ENCODE measurements around the gene MAPK1.
A peak's percentile ranks its signal among the peaks of the same experiment; 100 is the strongest.

MAPK1 gene

GRCh38 chr22:21840236-21840823 is 27.1 kb downstream of the MAPK1 start (continued):
- TF ChIP-seq ZNF518A (tag by site-specific recombination; conservative IDR thresholded peaks at IDR 0.05; ENCODE audit: low read depth), result no peak

GRCh38 chr22:21839765-21840140 is 27.7 kb downstream of the MAPK1 start:
- no peak overlapping the region for H3K4me3 ChIP-seq (ENCODE audit: low read depth, low read length)
- peaks cover 13% of the 10 kb centered on the region for H3K4me1 ChIP-seq (ENCODE audit: control insufficient read depth, insufficient read depth, low read length)
- POLR2A ChIA-PET, result no interaction called here
- no peaks in the 10 kb centered on the region for H3K36me3 ChIP-seq (ENCODE audit: control insufficient read depth in 2 of 2, insufficient read depth in 1 of 2, low read length in 2 of 2)
- CTCF ChIA-PET, result interaction anchor here (1.6 kb wide), 1 partner anchor 9 kb away, joined by 4 read pairs; no protein-coding TSS in a partner anchor
- no peak overlapping the region for H3K27ac ChIP-seq (ENCODE audit: extremely low read depth, low read depth, low read length)
- H3K9me3 ChIP-seq (ENCODE audit: control insufficient read depth, insufficient read depth, low read depth, low read length), result no peaks in the 10 kb centered on the region
- TF ChIP-seq ZSCAN5A (tag by site-specific recombination; IDR thresholded peaks at IDR 0.05), result no peak
- no peak for TF ChIP-seq ZNF610 (tag by site-specific recombination; IDR thresholded peaks at IDR 0.05; ENCODE audit: borderline replicate concordance)
- no peak for TF ChIP-seq GLI4 (tag by site-specific recombination; IDR thresholded peaks at IDR 0.05)
- TF ChIP-seq ZNF140 (tag by site-specific recombination; IDR thresholded peaks at IDR 0.05), result no peak
- no peak for TF ChIP-seq ZNF518A (tag by site-specific recombination; conservative IDR thresholded peaks at IDR 0.05; ENCODE audit: low read depth)
- no peak for TF ChIP-seq ZNF585B (tag by site-specific recombination; IDR thresholded peaks at IDR 0.05)
- no peak for TF ChIP-seq BCL6B (tag by site-specific recombination; IDR thresholded peaks at IDR 0.05)
- no peak for TF ChIP-seq ZNF777 (tag by site-specific recombination; IDR thresholded peaks at IDR 0.05; ENCODE audit: borderline replicate concordance)
- no peak for TF ChIP-seq ZFP41 (tag by site-specific recombination; IDR thresholded peaks at IDR 0.05; ENCODE audit: borderline replicate concordance)
- no peak for TF ChIP-seq ZNF211 (tag by site-specific recombination; IDR thresholded peaks at IDR 0.05; ENCODE audit: low read depth)
- no peak for TF ChIP-seq ZNF121 (tag by site-specific recombination; IDR thresholded peaks at IDR 0.05)
- no peak for TF ChIP-seq ZNF776 (tag by site-specific recombination; IDR thresholded peaks at IDR 0.05; ENCODE audit: borderline replicate concordance)
- TF ChIP-seq ZNF580 (tag by site-specific recombination; IDR thresholded peaks at IDR 0.05), result peak; percentile 75; the same call in 1 of the 2 replicates
- no peak for TF ChIP-seq ZNF18 (tag by site-specific recombination; IDR thresholded peaks at IDR 0.05)
- TF ChIP-seq ZNF184 (tag by site-specific recombination; IDR thresholded peaks at IDR 0.05), result no peak
- TF ChIP-seq PRDM6 (tag by site-specific recombination; IDR thresholded peaks at IDR 0.05), result no peak
- TF ChIP-seq ZNF10 (tag by site-specific recombination; IDR thresholded peaks at IDR 0.05), result 0 out of 2 replicates have a peak, but pooled peaks have one; percentile 13
- no peak for TF ChIP-seq ZNF391 (tag by site-specific recombination; IDR thresholded peaks at IDR 0.05; ENCODE audit: borderline replicate concordance, low read depth)

Data from HEK293 (cell line).